ENCODE measurements around the gene NODAL. TPM values are rescaled to one million over a fixed set of nuclear protein-coding genes. Genes with fewer than 3 reads are reported as not detected.

NODAL gene
- total RNA-seq, 1 donor from 2014 or later = not detected

DNA sequence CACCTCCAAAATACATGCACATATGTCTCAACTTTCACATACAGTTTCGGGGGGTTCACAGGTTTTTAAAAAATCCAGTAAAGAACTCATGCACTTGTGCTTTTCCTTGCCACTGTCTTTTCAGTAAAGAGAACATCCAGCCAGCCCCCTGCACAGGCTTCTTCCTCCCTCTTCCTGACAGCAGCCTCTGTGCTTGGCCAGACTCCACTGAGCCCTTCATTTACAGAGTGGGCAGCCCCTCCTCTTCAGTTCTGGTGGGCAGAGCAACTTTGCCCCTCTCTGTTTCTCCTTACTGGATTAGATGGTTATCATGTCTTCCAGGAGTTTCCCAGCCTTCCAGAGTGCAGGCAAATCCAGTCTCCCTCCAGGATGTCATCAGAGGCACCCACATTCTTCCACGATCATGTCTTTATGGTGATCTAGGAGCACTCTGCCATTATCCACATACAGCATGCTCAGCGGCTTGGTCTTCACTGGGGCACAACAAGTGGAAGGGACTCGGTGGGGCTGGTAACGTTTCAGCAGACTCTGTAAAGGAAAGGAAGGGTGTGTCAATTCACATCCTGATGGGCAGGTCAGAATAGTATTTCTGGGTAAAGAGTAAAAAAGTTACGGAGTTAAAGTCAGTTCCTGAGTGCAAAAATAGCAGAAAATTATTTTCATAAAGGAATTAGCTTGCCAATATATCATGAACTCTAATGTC lies 8.8 kb downstream of the NODAL start:
- no peak for DNase-seq

DNA sequence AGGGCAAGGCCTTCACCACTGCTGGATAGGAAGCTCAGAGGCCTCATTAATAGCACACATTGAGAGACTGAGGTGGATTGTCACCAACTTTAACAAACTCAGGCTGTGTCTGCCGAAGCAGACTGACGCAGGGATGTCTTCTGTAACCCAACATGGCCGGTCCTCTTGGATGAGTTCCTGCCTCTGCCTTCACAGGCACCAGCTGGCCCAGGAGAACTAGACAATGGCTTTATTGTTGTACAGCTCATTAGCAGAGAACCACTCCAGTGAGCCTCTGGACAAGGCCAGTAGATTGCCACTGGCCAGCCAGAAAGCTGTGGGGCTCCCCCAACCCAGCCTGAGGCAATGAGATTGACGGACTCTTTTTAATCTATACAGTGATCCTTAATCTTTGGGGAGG lies 9.4 kb downstream of the NODAL start:
- DNase-seq = no peak

DNA sequence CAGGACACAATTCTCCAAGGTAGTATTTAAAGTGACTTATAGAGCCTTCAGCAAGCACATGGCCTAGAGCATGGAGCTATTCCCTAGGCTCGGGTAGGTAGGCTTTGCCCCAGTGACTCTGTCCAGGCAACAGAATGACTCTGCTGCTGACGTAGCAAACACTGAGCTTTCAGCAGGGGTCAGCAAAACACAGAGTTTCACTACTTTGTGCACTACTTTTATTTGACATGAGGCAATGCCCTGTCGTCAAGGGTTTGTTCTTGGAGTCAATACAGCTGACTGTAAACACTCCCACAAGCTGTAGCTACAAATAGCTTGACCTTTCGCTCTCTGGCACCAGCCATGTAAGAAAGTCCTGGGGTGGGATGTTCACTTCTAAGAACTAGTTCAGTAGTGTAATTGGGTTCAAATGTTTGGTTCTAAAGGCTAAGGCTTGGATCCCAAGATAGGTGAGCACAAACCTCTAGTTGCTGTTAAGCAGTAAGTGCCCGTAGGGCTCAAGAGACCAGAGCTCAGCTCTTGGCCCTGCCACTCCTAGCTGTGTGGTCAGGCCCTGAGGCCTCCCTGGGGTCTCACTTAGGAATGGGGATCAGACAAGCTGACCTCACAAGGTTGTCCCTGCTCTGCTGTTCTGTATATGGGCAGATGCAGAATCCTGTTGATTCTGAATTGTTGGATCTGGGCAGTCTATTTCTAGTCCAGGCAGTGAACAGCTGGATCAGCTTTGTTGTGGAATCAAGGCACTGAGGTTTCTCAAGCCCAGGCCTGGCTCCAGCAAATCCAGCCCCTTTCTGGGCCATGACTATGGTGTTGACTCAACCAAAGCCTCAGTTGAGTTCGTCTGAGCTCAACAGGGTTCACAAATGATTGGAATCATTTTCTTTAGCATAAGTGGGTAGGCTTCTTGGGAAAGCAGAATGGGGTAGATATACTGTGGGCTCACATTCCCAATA lies 10.7 kb downstream of the NODAL start:
- peak; percentile 51 for DNase-seq

DNA sequence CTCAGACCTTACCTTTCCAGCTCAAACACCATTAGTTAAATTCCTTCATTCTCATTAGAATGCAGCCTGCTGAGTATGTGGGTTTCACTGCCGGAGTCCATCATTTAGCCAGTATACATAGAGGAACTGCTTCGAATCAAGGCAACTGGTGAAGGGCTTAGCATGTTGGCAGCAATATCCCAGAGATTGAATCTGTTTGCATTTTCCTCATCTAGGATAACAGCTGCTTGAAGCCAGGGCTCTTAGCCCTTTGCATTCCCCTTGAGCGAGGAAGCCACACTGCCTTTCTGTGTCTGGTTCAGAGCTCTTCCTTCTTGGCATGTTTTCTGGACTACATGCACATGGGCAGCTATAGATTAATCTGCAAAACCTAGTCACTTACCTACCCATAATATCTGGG lies 14.7 kb downstream of the NODAL start:
- DNase-seq = no peak

DNA sequence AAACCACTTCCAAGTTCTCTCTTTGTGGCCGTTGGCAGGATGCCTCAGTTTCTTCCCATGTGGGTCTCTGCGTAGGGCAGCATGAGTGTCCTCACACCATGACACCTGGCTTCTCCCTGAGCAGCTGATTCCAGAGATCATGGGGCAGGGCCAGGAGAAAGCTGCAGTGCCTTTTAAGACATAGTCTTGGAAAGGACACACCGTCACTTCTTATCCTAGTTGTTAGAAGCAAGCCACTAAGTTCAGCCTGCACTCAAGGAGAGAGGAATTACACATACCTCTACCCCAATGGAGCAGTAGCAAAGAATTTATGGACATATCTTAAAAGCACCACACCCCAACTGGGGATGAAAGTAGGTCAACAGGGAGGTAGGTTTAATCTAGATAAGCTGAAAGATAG lies 16.4 kb downstream of the NODAL start:
- no peak for DNase-seq

DNA sequence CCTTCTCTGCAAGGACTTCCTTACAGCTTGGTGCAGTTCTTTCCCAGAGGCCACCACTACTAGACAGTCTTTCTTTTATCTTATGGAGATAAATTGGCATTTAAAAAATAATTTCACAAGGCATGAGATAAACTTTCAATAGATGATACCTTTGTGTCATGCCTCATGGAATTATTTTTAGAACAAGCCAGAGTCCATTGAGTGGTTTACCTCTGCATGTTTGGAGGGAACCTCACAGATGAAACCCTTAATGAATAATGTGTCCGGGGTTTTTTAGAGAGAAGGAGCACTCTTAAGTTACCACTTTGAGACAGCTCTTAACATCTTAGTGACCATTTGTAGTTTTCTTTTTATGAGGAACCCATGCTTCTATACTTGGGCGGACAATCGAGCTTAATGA lies 17.2 kb downstream of the NODAL start:
- DNase-seq = no peak

DNA sequence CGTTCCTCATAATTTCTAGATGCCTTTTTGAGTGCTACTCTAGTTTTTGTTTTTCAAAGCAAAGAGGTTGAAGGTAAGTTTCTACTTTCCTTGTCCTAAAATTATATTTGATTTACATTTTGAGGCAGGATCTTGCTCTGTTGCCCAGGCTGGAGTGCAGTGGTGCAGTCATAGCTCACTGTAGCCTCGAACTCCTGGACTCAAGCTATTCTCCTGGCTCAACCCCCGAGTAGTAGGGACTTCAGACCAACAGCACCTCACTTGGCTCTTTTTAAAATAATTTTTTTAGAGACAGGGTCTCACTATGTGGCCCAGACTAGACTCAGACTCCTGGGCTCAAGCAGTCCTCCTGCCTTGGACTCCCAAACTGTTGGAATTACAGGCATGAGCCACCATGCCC lies 22.8 kb downstream of the NODAL start:
- no peak for DNase-seq

DNA sequence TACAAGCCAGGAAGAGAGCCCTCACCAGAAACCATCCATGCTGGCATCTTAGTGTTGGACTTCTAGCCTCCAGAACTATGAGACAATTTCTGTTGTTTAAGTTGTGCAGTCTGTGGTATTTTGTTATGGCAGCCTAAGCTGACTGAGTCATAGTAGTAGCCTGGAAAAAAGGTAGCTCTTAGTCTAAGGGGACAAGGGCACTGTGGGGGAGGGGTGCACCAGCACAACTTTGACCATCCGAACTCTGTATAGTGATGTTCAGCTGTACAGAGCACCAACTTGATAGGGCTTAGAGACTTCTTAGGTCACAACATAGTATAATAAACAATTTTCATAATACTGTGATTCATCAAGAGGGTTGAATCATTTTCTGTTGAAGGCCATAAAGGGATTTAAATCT lies 23.3 kb downstream of the NODAL start:
- DNase-seq = no peak

DNA sequence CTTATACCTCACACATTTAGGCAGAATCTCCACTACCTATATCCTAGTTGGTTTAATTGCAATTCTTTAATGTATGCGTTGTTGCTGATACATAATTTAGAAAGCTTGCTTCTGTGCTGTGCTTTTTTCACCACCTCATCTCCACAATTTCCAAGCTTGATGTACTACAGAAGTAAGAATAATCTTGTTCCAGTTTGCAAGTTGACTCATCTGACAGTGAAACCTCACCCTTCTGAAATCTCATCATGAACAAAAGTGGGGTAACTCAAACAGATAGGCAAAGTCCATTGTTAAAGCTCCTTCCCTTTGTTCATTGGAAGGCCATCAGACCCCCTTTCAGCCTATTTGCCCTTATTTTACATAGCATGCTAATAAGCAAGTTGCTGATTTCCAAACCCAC lies 23.9 kb downstream of the NODAL start:
- no peak for DNase-seq

DNA sequence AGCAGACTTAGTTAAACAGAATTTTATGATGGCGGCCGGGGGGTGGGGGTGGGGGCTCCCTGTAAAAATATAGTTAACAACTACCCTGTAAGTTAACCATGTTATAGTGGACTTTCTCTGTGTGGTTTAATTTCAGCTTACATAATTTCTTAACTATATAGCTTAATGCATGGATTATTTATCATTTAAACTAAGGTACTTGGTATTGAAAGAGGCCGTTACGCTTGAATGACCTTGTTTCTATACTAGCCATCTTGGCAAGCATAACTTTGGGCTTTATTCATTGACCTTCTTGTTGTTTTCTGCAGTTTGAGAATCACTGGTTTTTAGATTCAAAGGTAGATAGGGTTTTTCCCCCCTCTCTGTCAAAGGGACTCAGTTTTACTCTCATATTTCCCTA lies 29.1 kb downstream of the NODAL start:
- no peak for DNase-seq

DNA sequence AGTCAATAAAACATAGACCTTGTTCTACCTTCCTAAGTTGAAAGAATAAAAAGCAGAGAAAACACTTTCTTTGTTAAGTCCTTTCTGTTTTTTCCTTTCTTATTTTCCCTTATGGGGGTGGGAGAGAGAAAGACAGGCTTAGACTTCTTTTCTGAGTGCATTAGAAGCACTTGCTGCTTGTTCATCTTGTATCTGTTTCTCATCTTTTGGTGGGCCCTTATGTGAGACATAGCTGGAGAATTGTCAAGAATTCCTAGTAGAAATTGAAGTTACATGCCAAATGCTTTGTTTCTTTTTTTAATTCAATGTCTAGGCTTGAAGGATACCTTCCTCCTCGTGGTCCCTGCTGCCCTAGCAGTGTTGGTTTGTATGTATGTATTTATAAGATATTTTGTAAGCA lies 30.9 kb downstream of the NODAL start:
- DNase-seq = no peak

DNA sequence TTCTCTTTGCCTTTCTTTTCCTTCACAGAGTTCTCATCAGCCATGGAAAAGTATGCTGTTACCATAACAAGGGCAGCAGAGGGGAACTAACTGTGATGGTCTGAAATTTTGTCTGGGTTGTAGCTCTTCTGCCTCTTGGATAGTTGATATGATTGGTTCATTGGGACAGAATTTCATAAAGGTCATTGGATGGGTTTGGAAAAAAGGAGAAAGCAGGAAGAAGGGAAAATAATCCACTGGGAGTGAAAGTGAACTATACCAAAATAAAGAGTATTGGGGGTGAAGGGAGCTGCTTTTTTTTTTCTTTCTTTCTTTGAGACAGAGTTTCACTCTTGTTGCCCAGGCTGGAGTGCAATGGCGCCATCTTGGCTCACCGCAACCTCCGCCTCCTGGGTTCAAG lies 31.7 kb downstream of the NODAL start:
- DNase-seq = no peak

DNA sequence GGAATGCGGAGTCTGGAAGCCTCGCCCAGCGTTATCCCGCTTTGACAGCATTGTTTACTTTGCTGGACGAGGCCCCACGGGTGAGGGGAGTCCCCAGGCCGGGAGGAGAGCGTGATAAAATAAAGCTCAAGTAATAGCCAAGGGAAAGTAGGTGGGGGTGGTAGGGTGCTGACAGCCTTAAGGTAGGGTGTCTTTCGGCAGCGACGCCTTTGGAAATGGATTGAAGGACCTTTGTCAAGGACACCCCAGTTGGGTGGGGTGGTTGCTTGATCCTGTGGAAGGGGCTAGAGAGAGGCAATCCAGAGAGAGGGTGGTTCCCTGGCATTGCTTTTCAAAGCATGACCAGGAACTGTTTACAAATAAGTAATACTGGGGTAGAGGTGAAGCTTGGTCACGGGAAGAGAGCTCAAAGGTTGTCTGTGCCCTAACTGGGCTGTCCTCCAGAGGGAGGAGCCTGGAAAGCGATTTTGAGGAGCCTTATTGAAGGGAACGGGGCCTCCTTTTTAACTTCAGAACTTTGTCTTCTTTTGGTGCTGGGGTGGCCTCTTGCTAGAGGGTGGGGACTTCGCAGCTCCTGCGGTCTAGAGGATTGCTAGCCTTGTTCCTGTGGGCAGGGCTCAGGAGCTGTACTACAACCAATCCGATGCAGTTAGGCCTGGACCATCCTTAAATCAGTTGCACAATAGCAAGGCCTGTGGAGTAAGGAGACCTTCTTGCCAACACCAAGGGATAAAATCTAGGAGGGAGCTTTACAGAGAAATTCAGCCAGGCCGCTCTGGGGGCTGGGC lies 36.2 kb downstream of the NODAL start:
- DNase-seq = peak; percentile 93

DNA sequence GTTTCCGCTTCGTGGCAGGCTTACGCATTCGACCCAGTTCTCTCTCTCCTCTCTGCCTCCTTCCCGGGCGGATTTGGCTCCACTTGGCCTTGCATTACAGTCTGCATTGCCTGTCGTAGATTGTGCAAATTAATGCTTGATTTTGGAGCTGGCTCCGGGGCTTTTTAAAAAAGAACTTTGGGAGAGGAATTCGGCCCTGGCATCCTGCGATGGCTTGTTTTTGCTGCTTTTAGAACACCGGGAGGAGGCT lies 36.8 kb downstream of the NODAL start:
- DNase-seq = no peak

DNA sequence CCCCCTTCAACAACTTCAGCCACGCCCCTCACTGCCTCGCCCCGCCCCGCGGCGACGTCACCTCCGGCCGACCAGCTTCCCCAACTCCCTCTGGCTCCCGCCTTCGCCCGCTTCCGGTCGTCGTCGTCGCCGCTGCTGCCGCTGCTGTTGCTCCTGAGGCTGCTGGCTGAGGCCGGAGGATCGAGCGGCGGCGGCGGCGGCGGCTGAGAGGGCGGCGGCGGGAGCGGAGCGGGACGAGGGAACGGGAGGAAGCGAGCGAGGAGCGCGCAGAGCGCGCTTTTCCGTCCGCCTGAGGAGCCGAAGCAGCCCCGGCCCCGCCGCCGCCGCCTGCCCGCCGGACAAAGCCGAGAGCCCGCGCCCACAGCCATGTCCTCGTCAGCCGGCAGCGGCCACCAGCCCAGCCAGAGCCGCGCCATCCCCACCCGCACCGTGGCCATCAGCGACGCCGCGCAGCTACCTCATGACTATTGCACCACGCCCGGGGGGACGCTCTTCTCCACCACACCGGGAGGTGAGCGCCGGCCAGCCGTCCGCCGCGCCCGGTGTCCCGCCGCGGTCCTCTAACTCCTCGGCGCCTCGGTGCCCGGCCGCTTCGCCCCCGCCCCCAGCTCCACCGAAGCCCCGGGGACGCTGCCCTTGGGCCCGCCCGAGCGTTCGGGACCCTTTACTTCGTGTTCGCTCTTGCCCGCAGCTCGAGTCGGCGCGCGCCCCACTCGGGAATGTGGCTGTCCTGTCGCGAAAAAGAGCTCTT lies 37.3 kb downstream of the NODAL start, which contains the start of gene EIF4EBP2:
EIF4EBP2 (plus strand) TSS at position 110 of the 751 bp plus-strand sequence; CDS start at position 367, 257 bp downstream.
- DNase-seq = peak; percentile 96

DNA sequence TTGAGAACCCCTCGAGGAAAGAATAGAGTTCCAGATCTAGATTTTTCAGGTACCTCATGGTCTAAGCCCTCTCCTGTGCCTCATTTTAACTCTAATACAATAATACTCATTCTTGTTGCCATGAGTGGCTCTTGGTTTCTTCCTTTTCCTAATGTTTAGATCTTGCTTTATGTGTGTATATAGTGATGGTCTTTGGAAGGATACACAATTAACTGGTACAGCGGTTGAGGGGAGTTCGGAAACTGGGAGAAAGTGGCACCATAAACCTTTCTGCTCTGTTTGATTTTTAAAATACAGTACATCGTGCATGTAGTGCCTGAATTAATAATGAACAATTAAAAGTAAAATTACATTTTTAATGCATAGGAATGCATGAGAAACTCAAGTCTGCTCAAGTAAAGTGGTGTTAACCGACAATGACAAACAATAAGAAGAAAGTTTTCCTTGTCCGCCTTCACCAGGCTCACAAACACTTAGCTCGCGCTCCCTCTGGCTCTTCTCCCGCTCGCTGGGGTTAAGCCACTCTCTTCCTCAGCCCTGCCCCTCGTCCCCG lies 37.9 kb downstream of the NODAL start:
- DNase-seq = no peak

DNA sequence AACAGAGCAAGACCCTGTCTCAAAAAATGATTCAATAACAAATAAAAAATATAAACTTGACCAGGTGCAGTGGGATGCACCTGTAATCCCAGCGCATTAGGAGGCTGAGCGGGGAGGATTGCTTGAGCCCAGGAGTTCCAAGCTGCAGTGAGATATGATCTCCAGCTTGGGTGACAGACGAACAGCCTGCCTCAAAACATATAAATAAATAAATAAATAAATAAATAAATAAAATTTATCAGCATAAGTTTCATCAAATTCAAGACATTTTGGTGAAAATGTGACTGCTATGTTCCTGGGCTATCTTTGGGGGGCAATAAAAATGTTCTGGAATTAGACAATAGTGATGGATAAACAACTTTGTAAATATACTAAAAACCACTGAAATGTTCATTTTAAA lies 42.3 kb downstream of the NODAL start:
- no peak for DNase-seq

DNA sequence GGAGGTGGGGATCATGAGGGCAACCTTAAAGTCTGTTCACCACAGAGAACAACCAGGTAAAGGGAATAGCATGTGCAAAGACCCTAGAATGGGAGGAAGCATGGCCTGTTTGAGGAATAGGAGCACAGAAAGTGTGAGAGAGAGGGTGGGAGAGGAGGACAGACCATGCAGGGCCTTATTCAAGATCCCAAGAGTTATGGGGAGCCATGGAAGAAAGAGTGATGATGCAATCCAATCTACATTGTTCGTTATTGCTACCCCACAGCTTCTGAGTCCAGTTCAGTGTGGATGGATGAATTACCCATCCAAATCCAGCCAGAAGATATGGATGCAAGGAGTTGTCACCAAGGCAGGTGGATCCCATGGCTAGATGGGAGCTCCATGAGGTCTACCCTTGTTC lies 45.3 kb downstream of the NODAL start:
- no peak for DNase-seq

DNA sequence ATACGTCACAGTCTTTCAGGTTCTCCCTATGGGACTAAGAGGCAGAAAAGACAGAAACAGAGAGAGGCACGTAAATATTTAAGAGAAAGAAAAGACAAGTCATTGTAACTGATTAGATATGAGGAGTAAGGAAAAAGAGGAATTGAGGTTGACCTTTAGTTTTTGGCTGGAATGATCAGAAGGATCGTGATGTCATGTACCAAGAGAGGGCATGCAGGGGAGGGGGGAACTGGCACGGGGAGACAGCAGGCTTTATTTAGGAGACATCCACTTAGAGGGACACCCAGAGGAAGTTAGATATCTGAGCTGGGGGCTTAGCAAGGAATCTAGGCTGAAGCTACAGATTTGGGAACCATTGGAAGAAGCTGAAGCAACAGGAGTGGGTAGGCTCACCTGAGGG lies 49.8 kb downstream of the NODAL start:
- no peak for DNase-seq

All from skin of body (tissue), 2 donors.